DLD1 (cell line): Measurements from ENCODE around the gene SLC28A1.
"Not testable (repeated sequence)": the region's sequence is repeated elsewhere in the genome, so short reads cannot be mapped to it uniquely, and the experiment has no call there.

Experiments
- in situ Hi-C: cut with HindIII; loops from 2 replicates; pipeline ENCODE4 v1.10.0; 2017; ENCODE audit warnings: low sequenced_read_pairs

SLC28A1 gene

DNA sequence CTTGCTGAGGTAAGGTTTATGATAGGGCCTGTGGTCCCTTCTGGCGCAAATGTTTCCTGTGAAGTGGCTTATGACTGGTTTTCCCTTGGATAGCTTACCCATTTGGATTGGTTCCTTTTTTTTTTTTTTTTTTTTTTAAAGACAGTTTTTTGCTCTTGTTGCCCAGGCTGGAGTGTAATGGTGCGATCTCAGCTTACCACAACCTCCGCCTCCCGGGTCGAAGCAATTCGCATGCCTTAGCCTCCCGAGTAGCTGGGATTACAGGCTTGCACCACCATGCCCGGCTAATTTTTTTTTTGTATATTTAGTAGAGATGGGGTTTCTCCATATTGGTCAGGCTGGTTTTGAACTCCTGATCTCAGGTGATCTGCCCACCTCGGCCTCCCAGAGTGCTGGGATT lies 102.9 kb downstream of the SLC28A1 start:
- in situ Hi-C loops, result not testable (repeated sequence)

DNA sequence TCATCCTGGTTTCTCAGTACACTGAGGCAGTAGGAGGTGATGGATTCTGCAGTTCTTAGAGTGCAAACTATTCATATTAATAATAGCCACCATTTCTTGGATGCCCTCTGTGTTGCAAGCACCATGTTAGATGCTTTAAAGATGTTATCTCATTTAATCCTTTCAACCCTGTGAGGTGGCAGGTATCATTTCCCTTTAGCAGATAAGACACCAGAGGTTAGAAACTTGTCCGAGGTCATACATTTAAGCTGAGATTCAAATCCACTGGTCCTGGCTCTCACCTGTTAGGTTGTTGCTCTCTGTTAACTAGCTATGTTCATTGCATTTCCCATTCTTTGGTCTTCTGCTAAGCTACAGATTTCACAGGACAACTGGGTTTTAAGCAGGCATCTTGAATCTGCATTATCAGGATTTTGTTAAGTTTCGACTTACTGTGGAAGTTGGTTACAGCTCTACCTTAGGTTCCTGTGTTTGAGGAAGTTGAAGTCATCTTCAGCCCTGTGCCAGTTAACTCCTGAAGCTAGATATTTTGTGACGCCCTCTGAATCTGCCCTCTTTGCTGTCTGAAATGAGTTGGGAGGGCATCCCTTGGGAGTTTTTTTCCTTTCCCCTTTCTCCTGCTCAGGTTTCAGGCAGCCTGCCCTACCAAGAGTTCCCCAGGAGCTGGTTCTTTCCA lies 103.6 kb downstream of the SLC28A1 start:
- in situ Hi-C loops, result no loop called here

DNA sequence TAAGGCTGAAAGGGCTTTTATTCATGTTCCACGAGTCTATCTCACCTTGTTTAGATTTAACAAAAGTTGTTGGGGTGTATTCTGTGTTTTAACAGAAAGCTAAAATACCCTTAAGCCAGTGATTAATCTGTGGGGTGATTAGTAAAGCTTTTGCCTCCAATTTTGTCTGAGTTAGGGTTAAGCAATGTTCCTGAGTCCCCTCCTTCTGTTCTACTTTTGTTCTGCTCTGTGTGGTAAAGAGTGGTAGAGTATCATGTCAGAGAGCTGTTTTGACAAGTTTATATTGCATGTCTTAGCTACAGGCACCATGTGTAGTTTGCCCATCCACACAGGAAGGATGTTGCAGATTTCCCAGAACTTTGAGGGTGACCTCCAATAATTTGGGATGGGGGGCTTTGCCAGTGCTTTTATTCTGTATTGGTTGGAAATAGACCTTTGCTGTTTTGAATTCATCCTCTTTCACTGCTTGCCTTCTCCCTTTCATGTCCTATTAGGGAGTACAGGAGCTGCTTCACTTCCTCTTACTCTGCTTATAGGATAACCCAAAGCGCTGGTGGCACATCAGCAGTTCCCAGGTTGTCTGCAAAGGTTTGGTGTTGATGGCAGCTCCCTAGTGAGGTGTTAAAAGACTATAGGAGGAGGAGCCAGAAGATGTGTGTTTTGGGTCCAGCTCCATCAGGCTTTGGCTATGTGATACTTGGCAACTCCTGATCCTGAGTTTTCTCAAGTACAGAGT lies 104.6 kb downstream of the SLC28A1 start:
- in situ Hi-C loops, result no loop called here

DNA sequence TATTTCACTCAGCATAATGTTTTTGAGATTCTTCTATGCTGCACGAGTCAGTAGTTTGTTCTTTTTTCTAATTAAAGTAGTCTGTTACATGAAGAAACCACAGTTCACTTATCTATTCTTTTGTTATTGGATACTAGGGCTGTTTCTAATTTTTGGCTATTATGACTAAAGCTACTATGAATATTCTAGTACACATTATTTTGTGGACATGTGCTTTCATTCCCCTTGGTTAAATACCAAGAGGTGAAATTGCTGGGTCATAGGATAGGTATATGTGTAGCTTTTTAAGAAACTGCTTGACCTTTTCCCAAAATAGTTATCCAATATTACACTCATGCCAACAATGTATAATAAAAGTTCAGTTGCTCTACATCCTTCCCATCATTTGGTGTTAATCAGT lies 106.0 kb downstream of the SLC28A1 start:
- in situ Hi-C loops, result no loop called here

DNA sequence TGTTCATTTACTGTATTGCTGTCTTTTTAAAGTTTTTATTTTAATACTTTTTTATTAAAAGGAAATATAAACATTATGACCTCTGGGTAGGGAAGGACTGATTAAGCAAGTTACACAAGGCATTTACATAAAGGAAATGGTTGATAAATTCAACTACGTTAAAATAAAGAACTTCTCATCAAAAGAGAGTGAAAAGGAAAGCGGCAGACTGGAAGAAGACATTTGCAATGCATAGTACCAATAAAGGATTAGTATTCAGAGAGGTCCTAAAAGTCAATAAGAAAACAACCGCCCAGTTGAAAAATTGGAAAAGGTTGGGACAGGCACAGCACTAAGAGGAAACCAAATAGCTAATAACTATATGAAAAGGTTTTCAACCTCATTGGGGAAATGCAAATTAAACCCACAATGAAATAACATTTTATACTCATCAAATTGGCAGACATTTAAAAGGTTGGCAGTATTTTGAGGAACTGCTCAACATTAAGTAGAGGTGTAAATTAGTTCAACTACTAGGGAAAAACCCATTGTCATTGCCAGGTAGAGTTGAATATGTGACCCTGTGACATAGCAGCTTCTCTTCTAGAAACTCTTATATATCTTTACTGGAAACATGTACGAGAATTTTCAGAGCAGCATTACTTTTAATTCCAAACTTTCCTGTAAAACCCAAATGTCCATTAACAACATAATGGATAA lies 106.7 kb downstream of the SLC28A1 start:
- in situ Hi-C loops, result no loop called here

DNA sequence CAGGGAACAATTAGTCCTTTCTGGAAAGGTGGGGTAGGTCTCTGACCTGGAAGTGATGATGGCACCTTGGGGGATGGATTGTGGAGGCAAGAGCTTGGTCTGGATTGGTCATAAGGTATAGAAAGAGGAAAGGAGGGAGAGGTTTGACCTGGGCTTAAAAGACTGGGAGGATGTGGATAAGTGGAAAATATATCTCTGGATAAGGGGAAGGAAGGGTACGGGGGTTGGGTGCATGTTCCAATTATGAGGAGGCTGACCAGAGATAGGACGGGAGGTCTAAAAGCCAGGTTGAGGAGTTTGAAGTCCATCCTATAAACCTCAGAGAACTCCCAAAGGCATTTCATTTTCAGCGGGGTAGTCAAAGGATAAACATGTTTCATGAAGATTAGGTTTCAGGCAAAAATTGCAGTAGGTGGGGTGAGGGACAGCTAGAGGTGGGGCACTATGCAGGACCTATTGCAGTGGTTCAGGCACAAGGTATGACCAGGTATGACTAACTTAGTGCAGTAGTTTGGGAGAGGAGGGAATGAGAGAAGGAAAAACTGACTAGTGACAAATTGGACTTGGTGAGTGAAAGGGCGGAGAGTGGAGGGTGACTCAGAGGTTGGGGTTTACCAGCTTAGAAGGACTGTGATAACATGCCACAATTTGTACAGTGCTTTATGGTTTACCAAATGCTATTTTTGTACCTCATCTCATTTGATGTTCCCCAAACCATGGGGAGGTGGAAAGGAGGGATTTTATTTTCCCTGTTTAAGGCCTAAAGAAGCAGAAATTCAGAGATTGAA lies 107.9 kb downstream of the SLC28A1 start:
- in situ Hi-C loops, result no loop called here
